ENCODE results near the gene VEGFB. TPM values are rescaled to one million over a fixed set of nuclear protein-coding genes. Genes with fewer than 3 reads are reported as not detected.

The VEGFB gene
- total RNA-seq, 4 donors from 2014 or later = 92.3 to 144 (median 108) TPM

DNA sequence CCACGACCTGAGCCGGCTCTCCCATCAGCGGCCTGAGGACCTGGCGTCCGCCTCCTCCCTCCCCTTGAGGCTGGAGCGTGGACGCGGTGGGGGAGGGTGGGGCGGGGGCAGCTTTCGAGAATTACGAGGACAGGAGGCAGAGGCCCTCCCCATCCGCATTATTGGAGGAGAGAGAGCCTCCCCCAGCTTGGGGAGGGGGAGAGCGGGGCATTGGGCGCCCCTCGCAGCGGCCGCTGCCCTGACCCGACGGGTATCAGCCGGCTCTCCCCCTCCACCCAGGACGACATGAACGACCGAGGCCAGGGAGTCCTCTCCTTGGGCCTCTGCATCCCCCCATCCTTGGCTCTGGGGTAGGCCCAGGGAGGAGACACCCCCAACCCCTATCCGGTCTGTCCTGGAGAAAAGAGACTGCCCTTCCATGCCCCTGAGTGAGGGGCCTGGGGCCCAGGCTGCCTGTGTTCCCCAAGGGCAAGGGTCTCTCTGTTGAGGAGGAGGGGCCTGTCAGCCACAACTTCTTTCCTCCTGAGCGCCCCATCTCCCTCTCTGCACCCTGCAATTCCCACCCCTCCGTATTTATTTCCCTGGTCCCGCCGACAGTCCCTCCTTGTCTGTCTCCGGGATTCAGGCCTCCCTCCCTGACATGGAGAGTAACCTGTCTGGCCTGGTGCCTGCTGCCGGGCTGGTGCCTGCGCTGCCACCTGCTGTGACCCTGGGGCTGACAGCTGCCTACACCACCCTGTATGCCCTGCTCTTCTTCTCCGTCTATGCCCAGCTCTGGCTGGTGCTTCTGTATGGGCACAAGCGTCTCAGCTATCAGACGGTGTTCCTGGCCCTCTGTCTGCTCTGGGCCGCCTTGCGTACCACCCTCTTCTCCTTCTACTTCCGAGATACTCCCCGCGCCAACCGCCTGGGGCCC, 51.8 kb downstream of the VEGFB start:
- H3K27ac ChIP-seq (replicated peaks in 1 of 4) = peak overlapping the region; percentile 85 to 98 (median 98)
- H3K9me3 ChIP-seq = no peaks in the 10 kb centered on the region
- TF ChIP-seq POLR2AphosphoS5 (IDR thresholded peaks at IDR 0.05) = peak in 1 of 2 donors; percentile 58
- TF ChIP-seq, protein P1, sequence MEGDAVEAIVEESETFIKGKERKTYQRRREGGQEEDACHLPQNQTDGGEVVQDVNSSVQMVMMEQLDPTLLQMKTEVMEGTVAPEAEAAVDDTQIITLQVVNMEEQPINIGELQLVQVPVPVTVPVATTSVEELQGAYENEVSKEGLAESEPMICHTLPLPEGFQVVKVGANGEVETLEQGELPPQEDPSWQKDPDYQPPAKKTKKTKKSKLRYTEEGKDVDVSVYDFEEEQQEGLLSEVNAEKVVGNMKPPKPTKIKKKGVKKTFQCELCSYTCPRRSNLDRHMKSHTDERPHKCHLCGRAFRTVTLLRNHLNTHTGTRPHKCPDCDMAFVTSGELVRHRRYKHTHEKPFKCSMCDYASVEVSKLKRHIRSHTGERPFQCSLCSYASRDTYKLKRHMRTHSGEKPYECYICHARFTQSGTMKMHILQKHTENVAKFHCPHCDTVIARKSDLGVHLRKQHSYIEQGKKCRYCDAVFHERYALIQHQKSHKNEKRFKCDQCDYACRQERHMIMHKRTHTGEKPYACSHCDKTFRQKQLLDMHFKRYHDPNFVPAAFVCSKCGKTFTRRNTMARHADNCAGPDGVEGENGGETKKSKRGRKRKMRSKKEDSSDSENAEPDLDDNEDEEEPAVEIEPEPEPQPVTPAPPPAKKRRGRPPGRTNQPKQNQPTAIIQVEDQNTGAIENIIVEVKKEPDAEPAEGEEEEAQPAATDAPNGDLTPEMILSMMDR (IDR thresholded peaks at IDR 0.05) = no peak
- DNase-seq (ENCODE audit: extremely low spot score) = no peak
- peaks cover 0 to 34% (median 21%) of the 10 kb centered on the region in 4 donors for H3K36me3 ChIP-seq
- intact Hi-C loops (cut with DNase I) = no loop called here
- peaks cover 31 to 62% (median 48%) of the 10 kb centered on the region in 4 donors for H3K4me1 ChIP-seq
- H3K27me3 ChIP-seq = peaks cover 0 to 15% (median 6%) of the 10 kb centered on the region in 4 donors
- WGBS = 69% methylated on average over 16 of the region's 40 CpGs
- H3K4me3 ChIP-seq = peak overlapping the region; percentile 75 to 96 (median 88)

DNA sequence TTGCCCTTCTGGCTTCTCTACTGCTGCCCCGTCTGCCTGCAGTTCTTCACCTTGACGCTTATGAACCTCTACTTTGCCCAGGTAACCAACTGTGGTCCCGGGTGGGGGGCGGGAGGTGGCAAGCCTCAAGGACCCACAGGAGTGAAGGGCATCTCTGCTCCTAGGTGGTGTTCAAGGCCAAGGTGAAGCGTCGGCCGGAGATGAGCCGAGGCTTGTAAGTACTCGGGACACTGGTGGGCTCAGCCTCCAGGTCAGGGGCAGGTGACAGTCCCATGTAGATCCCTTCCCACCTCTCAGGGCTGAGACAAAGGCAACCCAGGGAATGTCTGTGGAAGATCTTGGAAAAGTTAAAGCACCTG, 52.4 kb downstream of the VEGFB start:
- Histone ChIP-seq H3K4me3 (no peak overlapping the region), H3K27ac (replicated peaks in 1 of 4) (no peak overlapping the region), H3K9me3 (no peaks in the 10 kb centered on the region), H3K36me3 (peaks cover 0 to 27% (median 16%) of the 10 kb centered on the region in 4 donors), H3K4me1 (peaks cover 36 to 62% (median 51%) of the 10 kb centered on the region in 4 donors), H3K27me3 (peaks cover 2 to 22% (median 11%) of the 10 kb centered on the region in 4 donors)
- 96% methylated on average over 4 of the region's 9 CpGs for WGBS
- no peak for DNase-seq (ENCODE audit: extremely low spot score)
- intact Hi-C loops (cut with DNase I) = no loop called here
- TF ChIP-seq, protein P1 (IDR thresholded peaks at IDR 0.05) = no peak
- TF ChIP-seq POLR2A (IDR thresholded peaks at IDR 0.05; ENCODE audit: low read depth) = no peak
- no peak for TF ChIP-seq POLR2AphosphoS5 (IDR thresholded peaks at IDR 0.05)

DNA sequence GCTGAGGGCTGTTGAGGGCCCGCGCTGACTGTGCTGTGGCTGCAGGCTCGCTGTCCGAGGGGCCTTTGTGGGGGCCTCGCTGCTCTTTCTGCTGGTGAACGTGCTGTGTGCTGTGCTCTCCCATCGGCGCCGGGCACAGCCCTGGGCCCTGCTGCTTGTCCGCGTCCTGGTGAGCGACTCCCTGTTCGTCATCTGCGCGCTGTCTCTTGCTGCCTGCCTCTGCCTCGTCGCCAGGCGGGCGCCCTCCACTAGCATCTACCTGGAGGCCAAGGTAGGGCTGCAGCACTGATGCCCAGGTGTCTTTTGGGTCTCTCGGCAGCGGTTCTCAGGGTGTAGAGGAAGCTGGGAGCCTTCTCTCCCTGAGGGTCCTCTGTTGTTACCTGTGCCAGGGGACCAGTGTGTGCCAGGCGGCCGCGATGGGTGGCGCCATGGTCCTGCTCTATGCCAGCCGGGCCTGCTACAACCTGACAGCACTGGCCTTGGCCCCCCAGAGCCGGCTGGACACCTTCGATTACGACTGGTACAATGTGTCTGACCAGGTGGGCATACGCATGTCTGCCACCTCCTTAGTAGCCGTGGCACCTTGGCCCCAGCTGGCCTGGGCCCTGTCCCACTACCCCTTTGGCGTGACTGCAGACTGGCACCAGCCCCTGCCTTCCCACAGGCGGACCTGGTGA, 53.4 kb downstream of the VEGFB start:
- intact Hi-C loops (cut with DNase I) = no loop called here
- H3K36me3 ChIP-seq = peaks cover 0 to 17% (median 10%) of the 10 kb centered on the region in 4 donors
- WGBS = 94% methylated on average over 25 of the region's 33 CpGs
- TF ChIP-seq, protein P1 (IDR thresholded peaks at IDR 0.05) = no peak
- TF ChIP-seq POLR2AphosphoS5 (IDR thresholded peaks at IDR 0.05) (no peak), EP300 (IDR thresholded peaks at IDR 0.05) (no peak), POLR2A (IDR thresholded peaks at IDR 0.05; ENCODE audit: low read depth) (no peak)
- no peaks in the 10 kb centered on the region for H3K9me3 ChIP-seq
- peaks cover 8 to 32% (median 21%) of the 10 kb centered on the region in 4 donors for H3K27me3 ChIP-seq
- H3K4me3 ChIP-seq = no peak overlapping the region
- no peak for DNase-seq (ENCODE audit: extremely low spot score)
- no peak overlapping the region for H3K27ac ChIP-seq (replicated peaks in 1 of 4)
- H3K4me1 ChIP-seq = peaks cover 38 to 64% (median 52%) of the 10 kb centered on the region in 4 donors

DNA sequence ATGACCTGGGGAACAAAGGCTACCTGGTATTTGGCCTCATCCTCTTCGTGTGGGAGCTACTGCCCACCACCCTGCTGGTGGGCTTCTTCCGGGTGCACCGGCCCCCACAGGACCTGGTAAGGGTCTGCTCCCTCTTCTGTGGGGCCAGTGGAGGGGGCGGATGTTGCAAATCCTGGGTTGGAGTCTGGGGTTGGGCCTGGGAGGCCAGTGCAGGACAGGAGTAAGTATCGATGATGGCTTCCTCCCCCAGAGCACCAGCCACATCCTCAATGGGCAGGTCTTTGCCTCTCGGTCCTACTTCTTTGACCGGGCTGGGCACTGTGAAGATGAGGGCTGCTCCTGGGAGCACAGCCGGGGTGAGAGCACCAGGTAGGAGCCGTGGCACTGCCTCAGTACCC, 54.0 kb downstream of the VEGFB start:
- H3K27me3 ChIP-seq = peaks cover 9 to 37% (median 25%) of the 10 kb centered on the region in 4 donors
- H3K36me3 ChIP-seq = peaks cover 0 to 16% (median 7%) of the 10 kb centered on the region in 4 donors
- 100% methylated on average over 3 of the region's 9 CpGs for WGBS
- no peak for DNase-seq (ENCODE audit: extremely low spot score)
- peaks cover 33 to 60% (median 48%) of the 10 kb centered on the region in 4 donors for H3K4me1 ChIP-seq
- H3K4me3 ChIP-seq = no peak overlapping the region
- H3K27ac ChIP-seq (replicated peaks in 1 of 4) = no peak overlapping the region
- no peaks in the 10 kb centered on the region for H3K9me3 ChIP-seq
- TF ChIP-seq POLR2A (IDR thresholded peaks at IDR 0.05; ENCODE audit: low read depth) (no peak), POLR2AphosphoS5 (IDR thresholded peaks at IDR 0.05) (no peak), EP300 (IDR thresholded peaks at IDR 0.05) (no peak)
- TF ChIP-seq, protein P1 (IDR thresholded peaks at IDR 0.05) = no peak
- intact Hi-C loops (cut with DNase I) = no loop called here

Other genes starting within 250 kb of the VEGFB start
- gene OTUB1, start 248.1 kb upstream of the VEGFB start, total RNA-seq = 10 to 100 TPM; 57.7 to 70.5 (median 65.4) TPM
- 1 to 10 TPM; 2.1 to 5.0 (median 3.1) TPM for gene FLRT1, start 198.7 kb upstream of the VEGFB start, total RNA-seq
- 10 to 100 TPM; 28.8 to 70.7 (median 33.7) TPM for gene MACROD1, start 68.5 kb upstream of the VEGFB start, total RNA-seq
- 100 to 1,000 TPM in 3 of 4 donors, 10 to 100 TPM in 1; 82.2 to 116 (median 101) TPM for gene STIP1, start 48.4 kb upstream of the VEGFB start, total RNA-seq
- 10 to 100 TPM; 12.9 to 35.5 (median 15.5) TPM for gene FERMT3, start 27.9 kb upstream of the VEGFB start, total RNA-seq
- 10 to 100 TPM; 42.3 to 90.5 (median 72.1) TPM for gene TRPT1, start 8.4 kb upstream of the VEGFB start, total RNA-seq
- 10 to 100 TPM; 37.8 to 58.7 (median 48.6) TPM for gene NUDT22, start 8.3 kb upstream of the VEGFB start, total RNA-seq
- gene DNAJC4, start 4.0 kb upstream of the VEGFB start, total RNA-seq = 10 to 100 TPM; 19.4 to 40.4 (median 25.3) TPM
- 10 to 100 TPM; 49.0 to 87.8 (median 65.5) TPM for gene FKBP2, start 6.5 kb downstream of the VEGFB start, total RNA-seq
- gene PPP1R14B, start 12.4 kb downstream of the VEGFB start, total RNA-seq = 10 to 100 TPM; 50.4 to 92.9 (median 79.8) TPM
- 10 to 100 TPM; 18.9 to 36.5 (median 25.3) TPM for gene PLCB3, start 16.9 kb downstream of the VEGFB start, total RNA-seq
- 100 to 1,000 TPM in 3 of 4 donors, 10 to 100 TPM in 1; 99.3 to 138 (median 122) TPM for gene BAD, start 50.1 kb downstream of the VEGFB start, total RNA-seq
- 10 to 100 TPM; 20.9 to 36.1 (median 25.4) TPM for gene GPR137, start 51.3 kb downstream of the VEGFB start, total RNA-seq
- not detected for gene KCNK4, start 56.7 kb downstream of the VEGFB start, total RNA-seq
- gene CATSPERZ, start 65.8 kb downstream of the VEGFB start, total RNA-seq = under 1 TPM in 1 of 4 donors, not detected in 3; 0.80 TPM
- gene ESRRA, start 70.9 kb downstream of the VEGFB start, total RNA-seq = 10 to 100 TPM; 63.5 to 95.8 (median 76.1) TPM
- 100 to 1,000 TPM; 202 to 281 (median 212) TPM for gene TRMT112, start 83.0 kb downstream of the VEGFB start, total RNA-seq
- gene PRDX5, start 83.5 kb downstream of the VEGFB start, total RNA-seq = 100 to 1,000 TPM; 144 to 178 (median 155) TPM
- 10 to 100 TPM in 1 of 4 donors, 1 to 10 TPM in 3; 7.0 to 12.5 (median 8.2) TPM for gene CCDC88B, start 105.6 kb downstream of the VEGFB start, total RNA-seq
- 10 to 100 TPM; 19.1 to 36.1 (median 26.0) TPM for gene RPS6KA4, start 124.6 kb downstream of the VEGFB start, total RNA-seq